Keratinocyte (primary cell): ENCODE data around the gene NCOA7. TPM values are rescaled to one million over a fixed set of nuclear protein-coding genes. Genes with fewer than 3 reads are reported as not detected.

ENCODE experiments used
- DNase-seq: peaks from one replicate; pipeline ENCODE4 v3.0.0-alpha.2; 2011; ENCODE audit warnings: low read depth, missing footprints, low spot score
- FAIRE-seq: peaks from 2 replicates; lab custom pipeline; 2011; peaks lifted over from hg19 to GRCh38; lab: Jason Lieb, UNC
- H2AFZ ChIP-seq: 2 replicates; pipeline ENCODE4 v1.6.0; 2012; ENCODE audit warnings: low read length, control low read depth, inconsistent platforms; ENCODE audit not compliant: control insufficient read depth
- H3K27ac ChIP-seq: 2 replicates; pipeline ENCODE4 v1.5.1; 2011; ENCODE audit warnings: low read length; ENCODE audit not compliant: control insufficient read depth, insufficient read depth
- H3K27me3 ChIP-seq: 3 replicates; pipeline ENCODE4 v1.6.0; 2011; ENCODE audit warnings: low read length; ENCODE audit not compliant: control insufficient read depth, insufficient read depth; ENCODE audit errors: extremely low read depth
- H3K36me3 ChIP-seq, 2 experiments: 2 replicates in 1 of 2; 3 replicates in 1 of 2; pipeline ENCODE4 v1.5.1; 2011; ENCODE audit warnings: low read length in 2 of 2, mild to moderate bottlenecking in 1 of 2; ENCODE audit not compliant: control insufficient read depth in 2 of 2, insufficient read depth in 2 of 2; ENCODE audit errors: extremely low read depth in 1 of 2
- H3K4me1 ChIP-seq: 3 replicates; pipeline ENCODE4 v1.5.1; 2011; ENCODE audit warnings: low read length; ENCODE audit not compliant: control insufficient read depth, insufficient read depth; ENCODE audit errors: extremely low read depth
- H3K4me2 ChIP-seq: 3 replicates; pipeline ENCODE4 v1.6.0; 2011; ENCODE audit warnings: low read depth, low read length; ENCODE audit not compliant: control insufficient read depth, insufficient read depth; ENCODE audit errors: extremely low read depth
- H3K4me3 ChIP-seq, 3 experiments: fragments of 200-600 bp in 1 of 3; sonication (generic) in 1 of 3; 2 replicates in 2 of 3; 3 replicates in 1 of 3; pipeline ENCODE4 v1.5.1; 2011 to 2016; ENCODE audit warnings: low read length in 3 of 3, mild to moderate bottlenecking in 3 of 3, control low read depth in 2 of 3, inconsistent platforms in 1 of 3, low read depth in 1 of 3, mixed read lengths in 1 of 3, mixed run types in 1 of 3, moderate library complexity in 1 of 3; ENCODE audit not compliant: control insufficient read depth in 2 of 3, insufficient read depth in 2 of 3; ENCODE audit errors: extremely low read depth in 1 of 3
- H3K79me2 ChIP-seq: 2 replicates; pipeline ENCODE4 v1.6.0; 2012; ENCODE audit warnings: low read length; ENCODE audit not compliant: control insufficient read depth, insufficient read depth
- H3K9ac ChIP-seq: 3 replicates; pipeline ENCODE4 v1.6.0; 2011; ENCODE audit warnings: low read length; ENCODE audit not compliant: control insufficient read depth, insufficient read depth; ENCODE audit errors: extremely low read depth
- H3K9me1 ChIP-seq: 3 replicates; pipeline ENCODE4 v1.6.0; 2011; ENCODE audit warnings: low read length; ENCODE audit not compliant: control insufficient read depth, insufficient read depth; ENCODE audit errors: extremely low read depth
- H3K9me3 ChIP-seq: 2 replicates; pipeline ENCODE4 v1.5.1; 2012; ENCODE audit warnings: low read depth, low read length; ENCODE audit not compliant: control insufficient read depth
- H4K20me1 ChIP-seq: 3 replicates; pipeline ENCODE4 v1.6.0; 2011; ENCODE audit warnings: low read length; ENCODE audit not compliant: control insufficient read depth, insufficient read depth; ENCODE audit errors: extremely low read depth
- EZH2 ChIP-seq: IDR thresholded peaks from one replicate; pipeline ENCODE4 v1.6.1; 2012; ENCODE audit warnings: inconsistent platforms, mild to moderate bottlenecking, low read length, moderate library complexity
- dilution Hi-C: fragments of 300-500 bp; cut with MboI; formaldehyde crosslinking; loops from one replicate; pipeline ENCODE4 v1.7.0; 2020; ENCODE audit warnings: low sequenced_read_pairs; ENCODE audit not compliant: extremely low pct_ligation_motif_present
- polyA plus RNA-seq, 5 experiments: library from polyadenylated mRNA; depleted of rRNA in 3 of 5; stranded (reverse) in 3 of 5; stranded (forward) in 1 of 5; unstranded in 1 of 5; fragments of >200 nt; gene quantifications; 1 replicate in 1 of 5; 2 replicates in 3 of 5; 3 replicates in 1 of 5; pipeline versions ENCODE4 v1.2.1 to v1.2.3, GENCODE V29; 2011 to 2012; ENCODE audit warnings: missing spikeins in 2 of 5, low read depth in 1 of 5, low replicate concordance in 1 of 5
- TF ChIP-seq, protein P1 (sequence below), 3 experiments: IDR thresholded peaks in 1 of 3; conservative IDR thresholded peaks in 1 of 3; optimal IDR thresholded peaks in 1 of 3; 2 replicates in 2 of 3; 3 replicates in 1 of 3; pipeline versions ENCODE3 to v1.5.1; 2011; ENCODE audit warnings: low read length in 3 of 3, mild to moderate bottlenecking in 3 of 3, moderate library complexity in 2 of 3, control low read depth in 1 of 3, inconsistent platforms in 1 of 3; ENCODE audit not compliant: insufficient read depth in 2 of 3; ENCODE audit errors: extremely low read depth in 1 of 3

The NCOA7 gene
- polyA plus RNA-seq, 1 donor (not counting 4 experiments of a cell fraction or from before 2014, with no cell fraction given) = 20.5 TPM

DNA sequence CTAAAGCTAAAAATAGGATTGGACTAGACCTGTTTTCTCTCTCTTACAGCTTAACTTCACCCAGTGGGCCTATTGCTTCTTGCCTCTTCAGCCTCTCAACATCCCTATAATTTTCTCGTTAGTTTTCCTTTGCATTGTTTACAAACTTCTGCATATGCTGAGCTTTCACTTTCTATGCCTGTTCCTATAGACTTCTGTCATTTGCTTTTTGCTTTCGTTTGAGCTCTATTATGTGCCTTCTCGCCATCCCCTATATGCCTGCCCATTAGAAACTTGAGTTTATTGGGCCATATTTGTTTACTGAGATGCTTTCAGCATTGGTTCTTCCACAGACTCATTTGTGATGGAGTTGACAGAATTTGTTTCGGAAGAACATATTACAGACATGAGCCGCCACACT lies 40.9 kb downstream of the NCOA7 start:
- Histone ChIP-seq H4K20me1 (no peaks in the 10 kb centered on the region), H3K27ac (no peak overlapping the region), H3K4me2 (no peak overlapping the region), H3K9me3 (no peaks in the 10 kb centered on the region), H3K9me1 (no peaks in the 10 kb centered on the region), H3K79me2 (no peaks in the 10 kb centered on the region), H3K36me3 (no peaks in the 10 kb centered on the region), H3K4me1 (no peaks in the 10 kb centered on the region), H3K4me3 (no peak overlapping the region), H3K27me3 (no peaks in the 10 kb centered on the region), H2AFZ (no peak overlapping the region), H3K9ac (no peak overlapping the region)
- FAIRE-seq (no peak), DNase-seq (no peak)
- dilution Hi-C loops = no loop called here
- TF ChIP-seq, protein P1, sequence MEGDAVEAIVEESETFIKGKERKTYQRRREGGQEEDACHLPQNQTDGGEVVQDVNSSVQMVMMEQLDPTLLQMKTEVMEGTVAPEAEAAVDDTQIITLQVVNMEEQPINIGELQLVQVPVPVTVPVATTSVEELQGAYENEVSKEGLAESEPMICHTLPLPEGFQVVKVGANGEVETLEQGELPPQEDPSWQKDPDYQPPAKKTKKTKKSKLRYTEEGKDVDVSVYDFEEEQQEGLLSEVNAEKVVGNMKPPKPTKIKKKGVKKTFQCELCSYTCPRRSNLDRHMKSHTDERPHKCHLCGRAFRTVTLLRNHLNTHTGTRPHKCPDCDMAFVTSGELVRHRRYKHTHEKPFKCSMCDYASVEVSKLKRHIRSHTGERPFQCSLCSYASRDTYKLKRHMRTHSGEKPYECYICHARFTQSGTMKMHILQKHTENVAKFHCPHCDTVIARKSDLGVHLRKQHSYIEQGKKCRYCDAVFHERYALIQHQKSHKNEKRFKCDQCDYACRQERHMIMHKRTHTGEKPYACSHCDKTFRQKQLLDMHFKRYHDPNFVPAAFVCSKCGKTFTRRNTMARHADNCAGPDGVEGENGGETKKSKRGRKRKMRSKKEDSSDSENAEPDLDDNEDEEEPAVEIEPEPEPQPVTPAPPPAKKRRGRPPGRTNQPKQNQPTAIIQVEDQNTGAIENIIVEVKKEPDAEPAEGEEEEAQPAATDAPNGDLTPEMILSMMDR (optimal IDR thresholded peaks at IDR 0.05 in 1 of 3, IDR thresholded peaks at IDR 0.05 in 1 of 3, conservative IDR thresholded peaks at IDR 0.05 in 1 of 3; ENCODE audit: extremely low read depth in 1 of 3, insufficient read depth in 2 of 3, low read length in 3 of 3) = no peak
- no peak for TF ChIP-seq EZH2

DNA sequence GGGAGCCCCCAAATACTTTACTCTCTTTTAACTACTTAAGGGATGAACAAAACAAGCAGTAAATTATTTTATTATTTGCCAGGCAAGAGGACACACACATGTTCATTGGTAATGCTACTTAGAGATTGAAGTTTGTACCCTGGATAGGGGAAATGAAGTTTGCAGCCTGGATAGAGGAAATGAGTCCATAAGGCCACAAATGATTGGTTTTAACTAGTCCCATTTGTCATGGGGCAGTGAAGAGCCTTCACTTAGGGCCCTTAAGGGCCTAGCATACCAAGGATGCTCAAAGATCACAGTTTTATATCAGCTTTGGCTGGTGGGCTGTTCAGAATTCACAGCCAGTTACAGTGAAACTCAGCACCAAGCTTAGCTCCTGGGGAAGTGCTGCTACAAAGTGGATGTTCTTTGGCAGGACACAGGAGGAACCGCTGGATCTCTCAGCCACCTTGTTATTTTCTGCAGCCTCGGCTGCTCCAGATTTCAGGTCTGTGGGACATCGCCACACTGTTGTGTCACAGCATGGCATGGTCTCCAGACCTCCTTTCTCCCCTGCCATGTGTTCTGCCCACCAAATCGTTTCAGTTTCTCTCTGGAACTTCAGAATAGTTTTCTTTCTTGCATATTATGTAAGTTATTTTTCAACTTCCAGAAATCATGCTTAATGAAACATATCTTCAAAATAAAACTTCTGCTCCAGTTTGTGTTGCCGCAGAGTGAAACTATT lies 41.8 kb downstream of the NCOA7 start:
- Histone ChIP-seq H3K4me2 (no peak overlapping the region), H3K36me3 (no peaks in the 10 kb centered on the region), H3K9ac (no peak overlapping the region), H3K79me2 (no peaks in the 10 kb centered on the region), H3K27me3 (no peaks in the 10 kb centered on the region), H2AFZ (no peak overlapping the region), H3K4me3 (no peak overlapping the region), H3K27ac (no peak overlapping the region), H3K9me1 (no peaks in the 10 kb centered on the region), H4K20me1 (no peaks in the 10 kb centered on the region), H3K9me3 (no peaks in the 10 kb centered on the region), H3K4me1 (no peaks in the 10 kb centered on the region)
- dilution Hi-C loops = no loop called here
- TF ChIP-seq, protein P1 (optimal IDR thresholded peaks at IDR 0.05 in 1 of 3, IDR thresholded peaks at IDR 0.05 in 1 of 3, conservative IDR thresholded peaks at IDR 0.05 in 1 of 3; ENCODE audit: extremely low read depth in 1 of 3, insufficient read depth in 2 of 3, low read length in 3 of 3) = no peak
- TF ChIP-seq EZH2 = no peak
- no peak for DNase-seq
- FAIRE-seq = no peak
